ENCODE data around the gene ZNF777.

- TF ChIP-seq CTCF (conservative IDR thresholded peaks at IDR 0.05; ENCODE audit: low read depth in 2 of 2) = no peak
- TF ChIP-seq JUNB (IDR thresholded peaks at IDR 0.05; ENCODE audit: unreplicated experiment) = no peak
- TF ChIP-seq EZH2 (IDR thresholded peaks at IDR 0.05; ENCODE audit: low read depth, unreplicated experiment) = no peak
Observed at GRCh38 chr7:149422914-149423301, 38.0 kb downstream of the ZNF777 start.

All from GM23338 (cell line).